H9 (cell line): ENCODE data around the gene DCTN2. TPM values are rescaled to one million over a fixed set of nuclear protein-coding genes. Genes with fewer than 3 reads are reported as not detected.
A peak's percentile ranks its signal among the peaks of the same experiment; 100 is the strongest.

Experiments
- DNase-seq: peaks from one replicate; pipeline ENCODE4 v3.0.0-alpha.2; 2017
- H2AFZ ChIP-seq: one replicate; pipeline ENCODE4 v1.6.1; 2013; ENCODE audit warnings: mild to moderate bottlenecking, low read length, control low read depth, moderate library complexity
- H2AK5ac ChIP-seq: 2 replicates; pipeline ENCODE4 v1.6.1; 2013; ENCODE audit warnings: low read length, control low read depth, mixed read lengths; ENCODE audit not compliant: insufficient read length
- H2BK120ac ChIP-seq: one replicate; pipeline ENCODE4 v1.6.1; 2013; ENCODE audit warnings: low read depth, mild to moderate bottlenecking, low read length, control low read depth, inconsistent platforms; ENCODE audit not compliant: poor library complexity, severe bottlenecking
- H2BK12ac ChIP-seq: 2 replicates; pipeline ENCODE4 v1.6.1; 2013; ENCODE audit warnings: low read length, control low read depth, mixed read lengths, low read depth; ENCODE audit not compliant: insufficient read length
- H2BK15ac ChIP-seq: 2 replicates; pipeline ENCODE4 v1.6.1; 2013; ENCODE audit warnings: low read depth, low read length, control low read depth
- H2BK20ac ChIP-seq: one replicate; pipeline ENCODE4 v1.6.1; 2013; ENCODE audit warnings: low read depth, mild to moderate bottlenecking, low read length, control low read depth, inconsistent platforms; ENCODE audit not compliant: poor library complexity, severe bottlenecking
- H2BK5ac ChIP-seq: 2 replicates; pipeline ENCODE4 v1.6.1; 2013; ENCODE audit warnings: low read length, control low read depth, mixed read lengths; ENCODE audit not compliant: insufficient read length
- H3K14ac ChIP-seq: 2 replicates; pipeline ENCODE4 v1.6.1; 2013; ENCODE audit warnings: low read length, control low read depth; ENCODE audit not compliant: insufficient read depth
- H3K18ac ChIP-seq: 2 replicates; pipeline ENCODE4 v1.6.1; 2013; ENCODE audit warnings: low read depth, mild to moderate bottlenecking, mixed read lengths, low read length, control low read depth; ENCODE audit not compliant: insufficient read length
- H3K23ac ChIP-seq: 2 replicates; pipeline ENCODE4 v1.6.1; 2013; ENCODE audit warnings: low read length, control low read depth, mixed read lengths, low read depth; ENCODE audit not compliant: insufficient read length
- H3K23me2 ChIP-seq: 2 replicates; pipeline ENCODE4 v1.6.1; 2013; ENCODE audit warnings: low read depth, mild to moderate bottlenecking, mixed read lengths, low read length, control low read depth; ENCODE audit not compliant: insufficient read length, poor library complexity, severe bottlenecking
- H3K27ac ChIP-seq: 2 replicates; pipeline ENCODE4 v1.5.1; 2013; ENCODE audit warnings: low read length, control low read depth, mixed read lengths, low read depth; ENCODE audit not compliant: insufficient read length
- H3K27me3 ChIP-seq: 2 replicates; pipeline ENCODE4 v1.6.1; 2013; ENCODE audit warnings: low read length, control low read depth, inconsistent platforms; ENCODE audit not compliant: insufficient read depth
- H3K4ac ChIP-seq: 2 replicates; pipeline ENCODE4 v1.6.1; 2013; ENCODE audit warnings: low read depth, mild to moderate bottlenecking, control low read depth, inconsistent platforms, low read length, moderate library complexity
- H3K4me1 ChIP-seq: 2 replicates; pipeline ENCODE4 v1.6.1; 2013; ENCODE audit warnings: low read length, control low read depth, inconsistent platforms; ENCODE audit not compliant: insufficient read depth
- H3K4me2 ChIP-seq: 2 replicates; pipeline ENCODE4 v1.6.1; 2013; ENCODE audit warnings: low read length, control low read depth, mixed read lengths; ENCODE audit not compliant: insufficient read length, insufficient read depth
- H3K56ac ChIP-seq: 2 replicates; pipeline ENCODE4 v1.6.1; 2013; ENCODE audit warnings: low read depth, mild to moderate bottlenecking, mixed read lengths, low read length, control low read depth; ENCODE audit not compliant: insufficient read length
- H3K79me1 ChIP-seq: 2 replicates; pipeline ENCODE4 v1.6.1; 2013; ENCODE audit warnings: low read depth, mild to moderate bottlenecking, moderate library complexity, low read length, control low read depth, inconsistent platforms; ENCODE audit not compliant: insufficient read depth, poor library complexity, severe bottlenecking
- H3K79me2 ChIP-seq: 2 replicates; pipeline ENCODE4 v1.6.1; 2013; ENCODE audit warnings: low read length, control low read depth, inconsistent platforms; ENCODE audit not compliant: insufficient read depth
- H3K9ac ChIP-seq: 2 replicates; pipeline ENCODE4 v1.6.1; 2013; ENCODE audit warnings: low read length, control low read depth, mixed read lengths; ENCODE audit not compliant: insufficient read length; ENCODE audit errors: extremely low read depth
- H3K9me3 ChIP-seq: one replicate; pipeline ENCODE4 v1.6.1; 2013; ENCODE audit warnings: low read depth, low read length, inconsistent platforms; ENCODE audit not compliant: control insufficient read depth
- H3T11ph ChIP-seq: one replicate; pipeline ENCODE4 v1.6.1; 2013; ENCODE audit warnings: mild to moderate bottlenecking, low read length, control low read depth, inconsistent platforms
- H4K20me1 ChIP-seq: one replicate; pipeline ENCODE4 v1.6.1; 2013; ENCODE audit not compliant: control insufficient read depth, insufficient read length, insufficient read depth
- H4K5ac ChIP-seq: 2 replicates; pipeline ENCODE4 v1.6.1; 2013; ENCODE audit warnings: low read depth, mild to moderate bottlenecking, mixed read lengths, low read length, control low read depth; ENCODE audit not compliant: insufficient read length
- H4K8ac ChIP-seq: replicated peaks from 2 replicates; pipeline ENCODE4 v1.6.1; 2013; ENCODE audit warnings: low read length, control low read depth, mixed read lengths, low read depth; ENCODE audit not compliant: insufficient read length
- H4K91ac ChIP-seq: 2 replicates; pipeline ENCODE4 v1.6.1; 2013; ENCODE audit warnings: low read depth, mild to moderate bottlenecking, moderate library complexity, mixed read lengths, low read length, control low read depth; ENCODE audit not compliant: insufficient read length
- H3K27ac Mint-ChIP-seq, 3 experiments: 2 replicates in 2 of 3; 3 replicates in 1 of 3; pipeline ENCODE4 v1.8.0; 2020 to 2021; ENCODE audit warnings: mixed read lengths in 3 of 3, mild to moderate bottlenecking in 1 of 3, moderate library complexity in 1 of 3
- H3K27me3 Mint-ChIP-seq: 2 replicates; pipeline ENCODE4 v1.8.0; 2021; ENCODE audit warnings: low read depth, mild to moderate bottlenecking, moderate library complexity, mixed read lengths
- H3K36me3 Mint-ChIP-seq, 3 experiments: 2 replicates in 2 of 3; 3 replicates in 1 of 3; pipeline ENCODE4 v1.8.0; 2020 to 2021; ENCODE audit warnings: low read depth in 3 of 3, mixed read lengths in 3 of 3; ENCODE audit not compliant: insufficient read depth in 1 of 3
- H3K4me1 Mint-ChIP-seq, 2 experiments: 2 replicates each; pipeline ENCODE4 v1.8.0; 2020; ENCODE audit warnings: mixed read lengths in 2 of 2
- H3K4me3 Mint-ChIP-seq, 2 experiments: 2 replicates in 1 of 2; 3 replicates in 1 of 2; pipeline ENCODE4 v1.8.0; 2020 to 2021; ENCODE audit warnings: mild to moderate bottlenecking in 2 of 2, mixed read lengths in 2 of 2, moderate library complexity in 1 of 2
- H3K9me3 Mint-ChIP-seq, 2 experiments: 2 replicates in 1 of 2; 3 replicates in 1 of 2; pipeline ENCODE4 v1.8.0; 2020; ENCODE audit warnings: mild to moderate bottlenecking in 2 of 2, mixed read lengths in 2 of 2, moderate library complexity in 1 of 2
- WGBS: extraction: QIAGEN DNeasy Blood & Tissue Kit; methylation state at CpG from one replicate; pipeline ENCODE4 v1.1.7; 2013; ENCODE audit warnings: missing lambda C conversion rate, low lambda C conversion rate, mixed read lengths; ENCODE audit not compliant: insufficient read length; ENCODE audit errors: extremely low coverage; 5-methylcytosine and 5-hydroxymethylcytosine counted together
- total RNA-seq: library from RNA; stranded (reverse); gene quantifications from 2 replicates; pipeline ENCODE4 v1.2.1, GENCODE V29; 2021
- TF ChIP-seq, protein P1 (sequence below): fragments of 200-600 bp; sonication (generic); conservative IDR thresholded peaks from 3 replicates; pipeline ENCODE4 v1.8.0; 2021; ENCODE audit warnings: antibody characterized with exemption, mild to moderate bottlenecking

DCTN2 gene
- total RNA-seq, 1 experiment from 2014 or later: 97.7 TPM

- H3T11ph ChIP-seq: no peak within 1 kb of the TSS
- H3K79me1 ChIP-seq: no peaks in the 10 kb centered on the region
- 0 out of 2 replicates have a peak, but pooled peaks cover under 1% of the 10 kb centered on the region for H3K79me2 ChIP-seq
- peak within 1 kb of the TSS; percentile 88 for H3K18ac ChIP-seq
- H3K27ac ChIP-seq: peak within 1 kb of the TSS; percentile 90
- no peak within 1 kb of the TSS for H2BK120ac ChIP-seq
- no peak within 1 kb of the TSS for H2BK20ac ChIP-seq
- H4K91ac ChIP-seq: no peak within 1 kb of the TSS
- H2BK12ac ChIP-seq: no peak within 1 kb of the TSS
- Mint-ChIP-seq H3K27me3 (no peaks in the 10 kb centered on the region; the same call in 1 of the 2 replicates), H3K9me3 (no peaks in the 10 kb centered on the region), H3K4me3 (peak within 1 kb of the TSS; percentile 93 to 96), H3K4me1 (peaks cover 37 to 48% of the 10 kb centered on the region in 2 experiments), H3K27ac (peak within 1 kb of the TSS; percentile 92 to 99 (median 98)), H3K36me3 (peaks cover 34 to 53% (median 53%) of the 10 kb centered on the region in 3 experiments)
- H2BK15ac ChIP-seq: no peak within 1 kb of the TSS
- no peaks in the 10 kb centered on the region for H4K20me1 ChIP-seq
- no peak within 1 kb of the TSS for H2AK5ac ChIP-seq
- no peak within 1 kb of the TSS for H2AFZ ChIP-seq
- peak within 1 kb of the TSS; percentile 31 for H3K56ac ChIP-seq
- no peak within 1 kb of the TSS for H3K23ac ChIP-seq
- H3K23me2 ChIP-seq: peaks cover 22% of the 10 kb centered on the region
- TF ChIP-seq, protein P1, sequence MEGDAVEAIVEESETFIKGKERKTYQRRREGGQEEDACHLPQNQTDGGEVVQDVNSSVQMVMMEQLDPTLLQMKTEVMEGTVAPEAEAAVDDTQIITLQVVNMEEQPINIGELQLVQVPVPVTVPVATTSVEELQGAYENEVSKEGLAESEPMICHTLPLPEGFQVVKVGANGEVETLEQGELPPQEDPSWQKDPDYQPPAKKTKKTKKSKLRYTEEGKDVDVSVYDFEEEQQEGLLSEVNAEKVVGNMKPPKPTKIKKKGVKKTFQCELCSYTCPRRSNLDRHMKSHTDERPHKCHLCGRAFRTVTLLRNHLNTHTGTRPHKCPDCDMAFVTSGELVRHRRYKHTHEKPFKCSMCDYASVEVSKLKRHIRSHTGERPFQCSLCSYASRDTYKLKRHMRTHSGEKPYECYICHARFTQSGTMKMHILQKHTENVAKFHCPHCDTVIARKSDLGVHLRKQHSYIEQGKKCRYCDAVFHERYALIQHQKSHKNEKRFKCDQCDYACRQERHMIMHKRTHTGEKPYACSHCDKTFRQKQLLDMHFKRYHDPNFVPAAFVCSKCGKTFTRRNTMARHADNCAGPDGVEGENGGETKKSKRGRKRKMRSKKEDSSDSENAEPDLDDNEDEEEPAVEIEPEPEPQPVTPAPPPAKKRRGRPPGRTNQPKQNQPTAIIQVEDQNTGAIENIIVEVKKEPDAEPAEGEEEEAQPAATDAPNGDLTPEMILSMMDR: no peak
- H4K5ac ChIP-seq: peak within 1 kb of the TSS; percentile 63
- peak within 1 kb of the TSS; percentile 93 for H3K14ac ChIP-seq
- H3K27me3 ChIP-seq: no peaks in the 10 kb centered on the region
- no CpG with 5 or more reads among the region's 52 CpGs for WGBS
- H4K8ac ChIP-seq: no peak within 1 kb of the TSS
- no peak within 1 kb of the TSS for H2BK5ac ChIP-seq
- peak within 1 kb of the TSS; percentile 94 for H3K9ac ChIP-seq
- no peak within 1 kb of the TSS for H3K4ac ChIP-seq
- H3K4me1 ChIP-seq: peaks cover 3% of the 10 kb centered on the region; the same call in 1 of the 2 replicates
- H3K4me2 ChIP-seq: peak within 1 kb of the TSS; percentile 87
- peak; percentile 100 for DNase-seq
- no peaks in the 10 kb centered on the region for H3K9me3 ChIP-seq
Measured at GRCh38 chr12:57520053-57520818, 26.8 kb downstream of the DCTN2 start, which contains the start of gene DDIT3. Gene DDIT3 (minus strand): TSS chr12:57520514. CDS start chr12:57517406, 3,108 bp downstream.
